Jurkat, Clone E6-1 (cell line): ENCODE results near the gene KAT6B.
A peak's percentile ranks its signal among the peaks of the same experiment; 100 is the strongest.

Experiments used
- DNase-seq: peaks from one replicate; pipeline ENCODE4 v3.0.0-alpha.2; 2011; ENCODE audit warnings: low read depth, low spot score
- H3K4me3 ChIP-seq: 2 replicates; pipeline ENCODE4 v1.5.1; 2011; ENCODE audit warnings: mild to moderate bottlenecking, low read length, control low read depth, moderate library complexity

The KAT6B gene

GRCh38 chr10:74963549-74963948 is 137.1 kb downstream of the KAT6B start:
- no peak for DNase-seq

GRCh38 chr10:74967911-74968666 is 141.7 kb downstream of the KAT6B start:
- H3K4me3 ChIP-seq, result peak overlapping the region; percentile 20; the same call in 1 of the 2 replicates
- peak; percentile 29 for DNase-seq

More at GRCh38 chr10:74963549-74963948, 137.1 kb downstream of the KAT6B start:
- H3K4me3 ChIP-seq, result no peak overlapping the region

GRCh38 chr10:74968667-74969061 is 142.3 kb downstream of the KAT6B start:
- no peak for DNase-seq
- no peak overlapping the region for H3K4me3 ChIP-seq

GRCh38 chr10:74969093-74969492 is 142.7 kb downstream of the KAT6B start:
- no peak overlapping the region for H3K4me3 ChIP-seq
- DNase-seq, result peak; percentile 47

DNA sequence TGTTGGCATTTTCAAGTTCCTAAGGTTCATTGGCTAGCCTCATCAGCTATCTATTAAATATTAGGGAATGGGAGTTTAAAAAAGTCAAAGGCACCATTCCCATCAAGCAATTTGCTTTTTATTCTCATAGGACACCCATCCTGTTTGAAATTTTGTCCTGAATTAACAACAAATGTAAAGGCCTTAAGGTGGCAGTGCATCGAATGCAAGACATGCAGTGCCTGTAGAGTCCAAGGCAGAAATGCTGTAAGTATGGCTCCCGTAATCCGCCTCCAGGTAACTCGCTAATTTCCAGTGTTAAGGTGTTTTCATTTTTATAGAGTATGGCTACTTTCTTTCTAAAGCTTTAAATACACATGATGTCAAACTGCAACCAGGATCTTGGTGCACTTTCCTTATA is 143.1 kb downstream of the KAT6B start:
- DNase-seq, result no peak
- no peak overlapping the region for H3K4me3 ChIP-seq

- no peak overlapping the region for H3K4me3 ChIP-seq
- no peak for DNase-seq
These were observed 147.5 kb downstream of the KAT6B start for GRCh38 chr10:74973741-74974392.

DNA sequence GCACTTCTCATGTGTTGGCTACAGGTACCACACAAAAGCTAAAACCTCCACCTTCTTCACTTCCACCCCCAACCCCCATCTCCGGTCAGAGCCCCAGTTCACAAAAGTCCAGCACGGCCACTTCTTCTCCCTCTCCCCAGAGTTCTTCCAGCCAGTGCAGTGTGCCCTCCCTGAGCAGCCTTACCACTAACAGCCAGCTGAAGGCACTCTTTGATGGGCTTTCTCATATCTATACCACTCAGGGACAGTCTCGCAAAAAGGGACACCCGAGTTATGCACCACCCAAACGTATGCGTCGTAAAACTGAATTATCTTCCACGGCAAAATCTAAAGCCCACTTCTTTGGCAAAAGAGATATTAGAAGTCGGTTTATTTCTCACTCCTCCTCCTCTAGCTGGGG is 149.4 kb downstream of the KAT6B start:
- no peak for DNase-seq
- H3K4me3 ChIP-seq, result no peak overlapping the region

GRCh38 chr10:74976565-74976964 is 150.2 kb downstream of the KAT6B start:
- no peak overlapping the region for H3K4me3 ChIP-seq
- no peak for DNase-seq

GRCh38 chr10:74977072-74977471 is 150.7 kb downstream of the KAT6B start:
- no peak for DNase-seq

GRCh38 chr10:74977913-74978847 is 151.8 kb downstream of the KAT6B start:
- DNase-seq, result peak; percentile 53
- no peak overlapping the region for H3K4me3 ChIP-seq

More at GRCh38 chr10:74977072-74977471, 150.7 kb downstream of the KAT6B start:
- no peak overlapping the region for H3K4me3 ChIP-seq

DNA sequence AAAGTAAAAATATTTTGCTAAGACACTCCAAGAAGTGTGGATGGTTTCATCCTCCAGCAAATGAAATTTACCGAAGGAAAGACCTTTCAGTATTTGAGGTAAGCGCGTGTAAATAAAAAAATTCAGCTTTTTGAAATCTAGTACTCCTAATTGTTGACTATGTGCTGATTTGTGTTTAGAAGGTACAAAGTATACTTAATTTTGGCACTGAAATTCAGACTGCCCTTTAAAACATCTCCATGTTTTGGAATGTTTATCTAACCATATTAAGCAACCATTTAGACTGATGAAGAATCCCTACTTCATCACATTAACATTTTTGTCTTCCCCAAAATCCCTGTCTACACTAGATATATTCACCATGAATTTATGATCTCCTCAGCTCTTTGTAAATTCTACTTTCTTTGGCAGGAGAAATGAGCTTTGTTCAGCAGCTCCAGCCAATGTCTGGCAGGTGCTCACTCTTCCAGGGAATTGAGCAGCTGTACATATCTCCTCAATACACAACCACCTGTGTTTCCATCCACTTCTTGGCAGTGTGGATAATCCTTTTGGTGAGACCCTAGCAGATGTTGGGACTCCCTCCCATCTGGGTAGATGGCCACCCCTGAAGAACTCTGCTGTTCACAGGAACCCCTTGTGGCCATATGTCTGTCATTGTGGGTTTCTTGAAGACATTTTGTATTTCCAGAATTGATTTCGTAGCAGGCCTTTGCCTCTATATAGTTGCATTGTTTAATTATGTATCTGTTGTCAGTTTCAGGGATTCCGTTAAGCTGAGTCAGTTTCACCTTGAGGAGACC is 155.6 kb downstream of the KAT6B start:
- no peak for DNase-seq
- H3K4me3 ChIP-seq, result no peak overlapping the region

DNA sequence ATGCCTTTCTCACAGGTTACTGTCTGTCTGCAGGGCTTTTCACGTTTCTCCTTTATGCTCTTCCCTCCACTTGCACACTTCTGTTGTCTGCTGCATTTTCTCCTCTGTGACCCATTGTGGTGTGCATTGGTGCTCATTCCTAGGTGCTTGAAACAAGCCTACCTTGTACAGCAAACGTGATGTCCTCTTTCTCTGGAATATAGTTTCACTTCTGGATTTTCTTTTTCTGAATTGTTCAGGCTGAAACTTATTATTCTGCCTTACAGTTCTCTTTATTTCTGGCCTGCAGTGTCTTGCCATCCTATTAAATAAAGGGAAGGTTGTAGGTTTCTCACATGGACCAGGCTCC is 156.2 kb downstream of the KAT6B start:
- no peak for DNase-seq
- no peak overlapping the region for H3K4me3 ChIP-seq

GRCh38 chr10:74983383-74983782 is 157.0 kb downstream of the KAT6B start:
- no peak for DNase-seq
- no peak overlapping the region for H3K4me3 ChIP-seq

DNA sequence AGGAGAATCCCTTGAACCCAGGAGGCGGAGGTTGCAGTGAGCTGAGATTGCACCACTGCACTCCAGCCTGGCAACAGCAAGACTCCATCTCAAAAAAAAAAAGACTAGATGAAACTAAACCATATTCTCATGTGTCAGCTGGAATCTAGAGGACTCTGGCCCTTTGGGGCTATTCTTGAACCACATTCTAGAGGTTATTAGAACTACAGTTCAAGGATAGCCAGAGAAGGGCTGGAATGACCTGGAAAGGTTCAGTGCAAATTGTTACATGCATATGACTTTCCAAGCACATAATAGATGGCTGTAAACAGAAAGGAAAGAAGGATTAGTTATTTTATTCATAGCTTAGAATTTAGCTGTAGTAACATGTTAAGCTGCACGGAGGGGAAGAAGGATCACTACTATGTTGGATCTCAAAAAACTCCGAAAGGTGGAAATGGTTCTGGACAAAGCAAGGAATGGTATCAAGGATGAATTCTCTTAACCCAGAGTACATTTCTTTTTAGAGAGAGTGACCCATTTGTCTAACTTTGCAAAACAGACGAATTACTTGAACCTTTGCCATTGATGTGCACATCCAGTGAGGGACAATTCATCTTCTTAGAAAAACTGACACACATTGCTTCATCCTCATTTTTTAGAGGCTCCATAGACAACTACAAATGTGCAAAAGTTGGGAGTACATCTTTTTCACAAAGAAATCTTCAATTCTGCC is 161.1 kb downstream of the KAT6B start:
- no peak overlapping the region for H3K4me3 ChIP-seq
- DNase-seq, result no peak

GRCh38 chr10:74988054-74988775 is 161.8 kb downstream of the KAT6B start:
- DNase-seq, result peak; percentile 20
- H3K4me3 ChIP-seq, result no peak overlapping the region

DNA sequence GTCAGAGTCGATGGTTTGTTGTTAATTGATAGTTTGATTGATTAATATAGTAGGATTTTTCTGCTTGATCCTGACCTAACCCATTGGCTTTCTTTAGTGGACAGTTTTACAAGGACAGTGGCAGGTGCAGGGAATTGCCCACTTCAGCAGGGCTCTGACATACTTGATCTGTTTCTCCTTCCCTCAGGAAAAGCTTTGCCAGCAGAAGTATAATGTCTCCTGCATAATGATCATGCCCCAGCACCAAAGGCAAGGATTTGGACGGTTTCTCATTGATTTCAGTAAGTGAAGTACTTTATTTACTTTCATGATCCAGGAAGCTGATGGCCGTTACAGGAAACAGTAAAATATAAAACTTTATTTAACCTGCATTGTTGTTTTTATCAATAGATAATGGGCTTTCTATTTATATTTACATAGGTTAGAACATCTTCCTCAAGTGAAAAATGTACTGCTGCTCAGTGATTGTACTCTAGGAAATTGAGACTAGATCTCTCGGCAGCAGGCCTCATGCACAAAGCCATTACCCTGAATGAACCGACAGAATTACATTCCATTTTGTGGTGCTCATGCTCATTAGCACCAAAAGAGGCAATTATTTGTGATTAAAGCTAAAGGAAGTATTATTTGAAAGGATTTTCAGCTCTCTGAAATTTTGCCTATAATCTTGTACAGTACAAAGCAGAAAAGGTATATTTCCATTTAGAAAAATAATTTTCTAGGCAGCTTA is 162.6 kb downstream of the KAT6B start:
- H3K4me3 ChIP-seq, result no peak overlapping the region
- DNase-seq, result no peak

DNA sequence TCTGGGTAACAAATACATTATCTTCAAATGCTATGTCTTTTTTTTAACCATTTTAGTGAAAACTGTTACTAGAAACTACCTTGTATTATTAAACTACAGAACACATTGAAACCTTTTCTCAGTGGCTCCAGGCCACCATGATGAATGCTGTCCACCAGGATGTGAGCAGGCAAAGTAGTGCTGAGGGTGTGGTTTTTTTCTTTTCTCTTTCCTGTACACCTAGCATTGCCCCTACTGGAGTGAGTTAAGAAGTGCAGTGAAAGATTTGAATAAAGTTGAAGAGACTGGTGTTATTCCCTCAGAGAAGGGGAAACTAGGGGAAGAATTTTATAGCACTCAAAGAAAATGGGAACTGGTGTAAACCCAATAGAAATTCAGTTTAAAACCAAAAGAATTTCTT is 165.0 kb downstream of the KAT6B start:
- H3K4me3 ChIP-seq, result no peak overlapping the region
- peak; percentile 54 for DNase-seq
